HG02623 (cell line): Measurements from ENCODE around the gene CC2D2A.

Source experiments
- ATAC-seq: cut with Tn5 transposase; IDR thresholded peaks from one replicate; pipeline ENCODE4 v1.9.1; 2021; ENCODE audit warnings: moderate library complexity; ENCODE audit not compliant: unreplicated experiment

Gene CC2D2A

DNA sequence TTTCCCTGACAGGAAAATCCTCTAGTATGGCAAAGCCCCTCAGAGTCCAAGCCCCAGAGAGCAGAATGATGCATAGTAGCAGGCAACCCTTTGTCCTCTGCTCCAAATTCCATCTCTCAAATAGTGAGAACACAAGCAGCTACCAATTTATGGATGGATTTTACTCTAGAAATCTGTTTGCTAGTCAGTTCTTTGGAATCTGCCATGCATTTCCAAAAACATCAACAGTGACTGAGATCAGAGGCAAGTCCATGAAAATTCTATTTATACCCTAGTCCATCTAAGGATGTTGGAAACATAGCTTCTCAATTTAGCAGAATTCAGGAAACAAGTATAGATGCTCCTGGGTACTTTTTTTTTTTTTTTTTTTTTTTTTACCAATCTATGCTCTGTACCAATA, 10.0 kb upstream of the CC2D2A start:
- ATAC-seq = no peak

GRCh38 chr4:15466596-15466995, 3.1 kb upstream of the CC2D2A start:
- no peak for ATAC-seq

DNA sequence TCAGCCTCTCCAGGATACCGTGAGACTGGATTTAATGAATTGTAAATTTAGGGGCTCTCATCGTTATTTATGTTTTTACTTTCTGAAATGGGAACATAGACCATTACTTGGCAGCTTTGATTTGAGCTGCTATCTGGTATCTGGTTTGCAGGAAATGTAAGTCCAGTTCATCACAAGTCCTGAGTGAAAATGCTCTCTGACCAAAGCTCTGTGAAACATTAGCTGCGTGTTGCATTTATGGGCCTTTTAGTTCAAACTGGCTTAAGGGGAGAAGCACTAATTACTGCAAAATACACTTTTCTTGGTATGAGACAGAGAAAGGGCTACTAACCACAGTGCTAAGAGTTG, 420 bp downstream of the CC2D2A start:
- ATAC-seq = no peak

DNA sequence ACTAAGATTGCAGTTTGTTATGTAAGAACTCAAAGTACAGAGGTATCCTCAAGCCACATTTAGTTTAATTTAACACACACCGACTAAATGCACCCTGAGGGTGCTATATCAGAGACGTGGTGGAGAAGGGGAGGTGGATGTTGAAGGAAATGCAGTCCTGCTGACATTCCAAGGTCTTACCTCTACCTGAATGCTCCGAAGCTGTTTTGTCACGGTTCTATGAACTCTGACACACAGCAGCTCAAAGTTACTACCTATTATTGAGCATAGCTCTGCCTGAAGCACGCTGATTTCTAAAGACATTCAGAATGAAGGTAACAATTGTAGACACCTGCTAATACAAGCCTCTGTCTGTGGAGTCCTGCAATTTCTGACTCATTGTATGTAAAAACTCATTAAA, 6.7 kb downstream of the CC2D2A start:
- ATAC-seq = no peak

GRCh38 chr4:15478724-15479088, 9.0 kb downstream of the CC2D2A start:
- ATAC-seq = no peak

GRCh38 chr4:15479089-15479912, 9.6 kb downstream of the CC2D2A start:
- no peak for ATAC-seq

DNA sequence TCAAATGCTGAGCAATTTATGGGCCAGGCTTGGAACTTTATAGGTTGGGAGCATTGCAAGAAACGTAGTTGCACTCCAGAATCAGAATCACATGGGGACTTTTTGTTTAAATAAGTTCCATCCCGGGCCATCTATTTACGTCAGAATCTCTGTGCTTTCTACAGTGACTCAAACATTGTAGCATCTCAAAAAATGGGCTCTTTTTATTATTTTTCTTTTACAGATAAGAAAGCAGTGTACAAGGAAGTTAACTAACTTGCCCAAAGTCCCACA, 10.2 kb downstream of the CC2D2A start:
- ATAC-seq = no peak

GRCh38 chr4:15481961-15482745, 12.5 kb downstream of the CC2D2A start:
- no peak for ATAC-seq

GRCh38 chr4:15482842-15483241, 13.2 kb downstream of the CC2D2A start:
- ATAC-seq = no peak

DNA sequence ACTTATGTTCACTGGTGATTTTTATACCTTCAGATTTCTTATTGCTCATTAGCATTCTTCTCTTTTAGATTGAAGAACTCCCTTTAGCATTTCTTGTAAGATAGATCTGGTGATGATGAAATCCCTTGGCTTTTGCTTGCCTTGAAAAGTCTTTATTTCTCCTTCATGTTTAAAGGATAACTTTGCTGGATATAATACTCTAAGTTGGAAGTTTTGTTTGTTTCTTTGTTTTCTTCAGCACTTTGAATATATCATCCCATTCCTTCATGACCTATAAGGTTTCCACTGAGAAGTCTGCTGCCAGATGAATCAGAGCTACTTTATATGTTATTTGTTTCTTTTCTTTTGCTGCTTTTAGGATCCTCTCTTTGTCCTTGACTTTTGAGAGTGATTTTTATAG, 18.5 kb downstream of the CC2D2A start:
- no peak for ATAC-seq

GRCh38 chr4:15488658-15489470, 19.2 kb downstream of the CC2D2A start:
- no peak for ATAC-seq

DNA sequence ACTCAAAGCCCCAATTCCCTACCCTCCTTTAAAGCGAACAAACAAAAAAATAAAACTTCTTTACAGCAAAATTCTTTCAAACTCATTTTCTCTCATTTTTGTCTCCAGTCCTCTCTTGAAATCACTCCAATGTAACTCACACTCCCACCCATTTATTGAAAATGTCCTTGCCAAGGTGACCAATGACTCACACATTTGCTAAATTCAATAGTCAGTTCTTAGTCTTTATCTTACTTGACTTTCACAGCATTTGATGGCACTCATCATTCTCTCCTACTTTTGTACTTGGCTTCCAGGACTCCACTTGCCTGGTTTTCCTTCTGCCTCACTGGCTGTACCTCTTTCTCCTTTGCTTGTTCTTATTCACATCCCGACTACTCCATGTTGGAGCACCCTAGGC, 19.9 kb downstream of the CC2D2A start:
- ATAC-seq = no peak

- no peak for ATAC-seq
These were observed 23.7 kb downstream of the CC2D2A start for GRCh38 chr4:15493411-15493810.

DNA sequence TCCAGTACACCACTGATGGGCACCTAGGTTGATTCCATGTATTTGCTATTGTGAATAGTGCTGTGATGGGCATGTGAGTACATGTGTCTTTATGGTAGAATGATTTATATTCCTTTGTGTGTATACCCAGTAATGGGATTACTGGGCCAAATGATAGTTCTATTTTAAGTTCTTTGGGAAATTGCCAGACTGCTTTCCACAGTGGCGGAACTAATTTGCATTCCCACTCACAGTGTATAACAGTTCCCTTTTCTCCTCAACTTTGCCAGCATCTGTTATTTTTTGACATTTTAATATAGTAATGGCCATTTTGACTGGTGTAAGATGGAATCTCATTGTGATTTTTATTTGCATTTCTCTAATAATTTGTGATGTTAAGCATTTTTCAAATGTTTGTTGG, 25.9 kb downstream of the CC2D2A start:
- no peak for ATAC-seq

GRCh38 chr4:15498356-15498755, 28.7 kb downstream of the CC2D2A start:
- ATAC-seq = no peak

DNA sequence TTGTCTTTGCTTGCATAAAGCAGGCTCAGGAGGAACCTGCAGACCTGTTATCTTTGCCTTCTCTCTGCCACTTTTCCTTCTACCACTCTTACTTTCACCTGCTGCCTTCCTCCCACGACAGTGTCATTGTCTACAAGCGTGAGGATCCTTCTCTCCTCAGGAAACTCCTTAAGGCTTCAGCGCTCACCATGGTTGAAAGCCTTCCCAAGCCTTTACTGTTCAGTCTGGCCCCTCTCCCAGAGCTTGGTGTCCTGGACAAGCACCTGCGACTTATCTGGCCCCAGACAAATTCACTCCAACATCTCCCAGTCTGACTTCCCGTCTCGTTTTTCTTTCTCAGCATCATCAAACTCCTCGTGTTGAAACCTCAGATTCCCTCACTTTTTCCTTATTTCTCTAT, 31.0 kb downstream of the CC2D2A start:
- ATAC-seq = no peak

DNA sequence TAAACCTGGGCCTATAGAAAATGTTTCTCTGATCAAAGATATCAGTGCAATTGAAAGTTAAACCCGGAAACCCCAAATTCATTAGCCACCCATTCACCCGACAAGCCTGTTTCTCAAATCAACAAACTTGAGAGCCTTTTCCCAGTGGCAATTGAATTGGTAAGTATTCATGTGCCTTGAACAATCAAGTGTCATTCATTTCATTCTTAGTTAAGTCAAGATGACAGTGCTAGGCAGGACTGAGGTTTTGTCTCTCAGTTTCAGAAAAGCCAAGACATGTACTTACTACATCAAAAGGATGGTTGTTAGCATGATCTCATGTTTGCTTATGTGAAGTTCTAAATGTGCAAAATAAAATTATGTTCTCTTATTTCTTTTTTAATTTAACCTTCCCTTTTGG, 32.3 kb downstream of the CC2D2A start:
- no peak for ATAC-seq

DNA sequence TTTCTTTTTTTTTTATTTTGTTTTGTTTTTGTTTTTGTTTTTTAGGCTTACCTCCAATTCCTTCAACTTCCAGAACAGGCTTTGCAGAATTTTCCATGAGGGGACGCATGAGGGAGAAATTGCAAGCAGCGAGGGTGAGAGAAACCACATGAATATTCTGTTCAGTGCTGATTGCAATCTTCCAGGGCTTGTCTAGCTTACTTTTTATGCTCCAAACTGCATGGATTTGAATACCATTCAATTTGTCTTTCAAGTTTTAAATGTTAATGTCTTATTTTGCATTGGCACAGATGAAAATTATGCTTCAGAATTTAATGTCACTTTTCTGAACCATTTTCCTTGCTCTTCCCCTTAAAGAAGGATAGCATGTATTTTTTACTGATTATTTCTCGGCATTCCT, 32.7 kb downstream of the CC2D2A start:
- no peak for ATAC-seq

DNA sequence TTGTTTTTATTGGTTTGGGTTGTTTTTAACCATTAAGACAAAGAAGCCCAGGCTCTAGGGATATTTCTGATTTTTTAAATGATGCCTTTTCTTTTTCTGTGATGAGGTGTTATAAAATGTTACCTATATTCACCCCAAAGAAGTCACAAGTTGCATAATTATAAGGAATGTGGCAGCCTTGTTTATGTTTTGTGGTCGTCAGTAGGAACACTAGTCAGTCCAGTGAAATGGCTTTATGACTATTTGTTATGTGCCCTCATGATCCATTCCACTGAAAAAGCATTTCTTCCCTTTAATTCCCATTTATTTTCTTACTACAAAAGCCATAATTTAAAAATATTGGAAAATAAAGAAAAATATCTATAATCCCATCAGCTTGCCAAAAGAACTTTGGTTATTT, 34.4 kb downstream of the CC2D2A start:
- ATAC-seq = no peak

DNA sequence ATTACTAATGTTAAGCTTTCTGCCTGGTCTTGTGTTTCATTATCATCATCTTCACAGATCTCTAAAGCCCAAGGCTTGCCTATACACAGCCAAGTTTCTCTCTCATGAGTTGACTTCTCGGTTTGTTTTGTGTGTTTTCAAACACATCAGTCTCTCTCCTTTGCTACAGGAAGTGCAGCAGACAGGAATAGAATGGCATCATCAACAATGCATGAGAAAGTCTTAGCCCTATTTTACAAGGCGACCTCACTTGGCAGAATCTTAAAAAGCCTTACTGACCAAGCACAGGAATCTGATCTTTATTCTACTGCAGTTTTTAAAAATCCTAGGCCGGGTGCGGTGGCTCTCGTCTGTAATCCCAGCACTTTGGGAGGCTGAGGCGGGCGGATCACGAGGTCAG, 36.8 kb downstream of the CC2D2A start:
- no peak for ATAC-seq

- no peak for ATAC-seq
These were observed 38.0 kb downstream of the CC2D2A start for GRCh38 chr4:15507679-15508078.

GRCh38 chr4:15510961-15511360, 41.3 kb downstream of the CC2D2A start:
- ATAC-seq = no peak
